ENCODE data around the gene SLC1A1.
"Not testable (repeated sequence)": the region's sequence is repeated elsewhere in the genome, so short reads cannot be mapped to it uniquely, and the experiment has no call there.

The SLC1A1 gene

GRCh38 chr9:4581861-4582565 lies 91.7 kb downstream of the SLC1A1 start:
- DNase-seq, result no peak

- DNase-seq, result no peak
Measured at GRCh38 chr9:4583001-4583400, 92.7 kb downstream of the SLC1A1 start.

- DNase-seq, result no peak
Measured at GRCh38 chr9:4584636-4585035, 94.4 kb downstream of the SLC1A1 start.

GRCh38 chr9:4585135-4585534 lies 94.9 kb downstream of the SLC1A1 start:
- DNase-seq, result no peak

GRCh38 chr9:4588721-4589120 lies 98.5 kb downstream of the SLC1A1 start:
- DNase-seq, result no peak

- no peak for DNase-seq
Measured at GRCh38 chr9:4590430-4591122, 100.3 kb downstream of the SLC1A1 start.

- DNase-seq, result no peak
Measured at GRCh38 chr9:4591123-4591500, 100.8 kb downstream of the SLC1A1 start.

GRCh38 chr9:4592295-4592694 lies 102.0 kb downstream of the SLC1A1 start:
- DNase-seq, result no peak

- DNase-seq, result no peak
Measured at GRCh38 chr9:4592886-4593285, 102.6 kb downstream of the SLC1A1 start.

GRCh38 chr9:4594545-4594944 lies 104.3 kb downstream of the SLC1A1 start:
- DNase-seq, result no peak

GRCh38 chr9:4594994-4595393 lies 104.7 kb downstream of the SLC1A1 start:
- no peak for DNase-seq

- DNase-seq, result no peak
Measured at GRCh38 chr9:4596165-4596922, 106.1 kb downstream of the SLC1A1 start.

GRCh38 chr9:4600368-4600767 lies 110.1 kb downstream of the SLC1A1 start:
- DNase-seq, result no peak

GRCh38 chr9:4603830-4604229 lies 113.6 kb downstream of the SLC1A1 start:
- no peak for DNase-seq

GRCh38 chr9:4604678-4605095 lies 114.4 kb downstream of the SLC1A1 start:
- DNase-seq, result peak; percentile 24

- not testable (repeated sequence) for DNase-seq
Measured at GRCh38 chr9:4606033-4606432, 115.8 kb downstream of the SLC1A1 start.

GRCh38 chr9:4614627-4615026 lies 124.4 kb downstream of the SLC1A1 start:
- no peak for DNase-seq

GRCh38 chr9:4615251-4615650 lies 125.0 kb downstream of the SLC1A1 start:
- no peak for DNase-seq

GRCh38 chr9:4615778-4616177 lies 125.5 kb downstream of the SLC1A1 start:
- DNase-seq, result no peak

- DNase-seq, result no peak
Measured at GRCh38 chr9:4617752-4618151, 127.5 kb downstream of the SLC1A1 start.

GRCh38 chr9:4618700-4619099 lies 128.4 kb downstream of the SLC1A1 start:
- DNase-seq, result no peak

GRCh38 chr9:4620057-4620765 lies 129.9 kb downstream of the SLC1A1 start:
- no peak for DNase-seq

- no peak for DNase-seq
Measured at GRCh38 chr9:4620881-4621555, 130.8 kb downstream of the SLC1A1 start.

Data from NCI-H2029 (cell line).